NT2/D1 (cell line): ENCODE measurements around the gene SLC4A1.

Experiments used
- DNase-seq: peaks from one replicate; pipeline ENCODE4 v3.0.0-alpha.2; 2011; ENCODE audit warnings: low read depth, low spot score
- H3K27me3 ChIP-seq: 2 replicates; pipeline ENCODE4 v1.6.0; 2011; ENCODE audit warnings: mild to moderate bottlenecking; ENCODE audit not compliant: insufficient read length, insufficient read depth
- H3K36me3 ChIP-seq: 2 replicates; pipeline ENCODE4 v1.6.1; 2011; ENCODE audit warnings: mild to moderate bottlenecking, low read length, mixed read lengths; ENCODE audit not compliant: insufficient read depth, insufficient read length
- H3K4me1 ChIP-seq: 2 replicates; pipeline ENCODE4 v1.5.1; 2011; ENCODE audit not compliant: insufficient read depth, insufficient read length
- H3K4me3 ChIP-seq: 2 replicates; pipeline ENCODE4 v1.5.1; 2011; ENCODE audit warnings: low read depth; ENCODE audit not compliant: insufficient read length
- H3K9ac ChIP-seq: 2 replicates; pipeline ENCODE4 v1.6.0; 2011; ENCODE audit warnings: low read depth; ENCODE audit not compliant: insufficient read length
- H3K9me3 ChIP-seq: 2 replicates; pipeline ENCODE4 v1.5.1; 2011; ENCODE audit warnings: mild to moderate bottlenecking, low read length; ENCODE audit not compliant: insufficient read depth
- SUZ12 ChIP-seq: IDR thresholded peaks from 2 replicates; pipeline ENCODE4 v1.6.1; 2011; ENCODE audit not compliant: insufficient read length, insufficient read depth; ENCODE audit errors: extremely low read depth
- YY1 ChIP-seq: IDR thresholded peaks from 2 replicates; pipeline ENCODE4 v1.6.1; 2011; ENCODE audit not compliant: insufficient read length, insufficient read depth
- ZNF274 ChIP-seq: IDR thresholded peaks from 2 replicates; pipeline ENCODE4 v1.6.1; 2011; ENCODE audit warnings: mild to moderate bottlenecking, low read depth, low read length

The SLC4A1 gene

GRCh38 chr17:44282264-44282663 lies 14.3 kb upstream of the SLC4A1 start:
- H3K4me1 ChIP-seq = peaks cover 18% of the 10 kb centered on the region
- TF ChIP-seq YY1 (no peak), SUZ12 (no peak), ZNF274 (no peak)
- no peak for DNase-seq
- peaks cover 4% of the 10 kb centered on the region for H3K27me3 ChIP-seq
- no peaks in the 10 kb centered on the region for H3K36me3 ChIP-seq
- no peak overlapping the region for H3K9ac ChIP-seq
- no peaks in the 10 kb centered on the region for H3K9me3 ChIP-seq
- no peak overlapping the region for H3K4me3 ChIP-seq

GRCh38 chr17:44281570-44281969 lies 13.6 kb upstream of the SLC4A1 start:
- H3K9me3 ChIP-seq = no peaks in the 10 kb centered on the region
- H3K27me3 ChIP-seq = peaks cover 4% of the 10 kb centered on the region
- no peaks in the 10 kb centered on the region for H3K36me3 ChIP-seq
- peaks cover 18% of the 10 kb centered on the region for H3K4me1 ChIP-seq
- H3K4me3 ChIP-seq = no peak overlapping the region
- TF ChIP-seq ZNF274 = no peak
- TF ChIP-seq YY1 = no peak
- no peak for TF ChIP-seq SUZ12
- DNase-seq = no peak
- H3K9ac ChIP-seq = no peak overlapping the region

- peaks cover 4% of the 10 kb centered on the region for H3K27me3 ChIP-seq
- DNase-seq = no peak
- H3K4me1 ChIP-seq = peaks cover 18% of the 10 kb centered on the region
- H3K9me3 ChIP-seq = no peaks in the 10 kb centered on the region
- H3K4me3 ChIP-seq = no peak overlapping the region
- H3K9ac ChIP-seq = peak overlapping the region; percentile 53
- TF ChIP-seq YY1 = no peak
- TF ChIP-seq ZNF274 = no peak
- no peak for TF ChIP-seq SUZ12
- no peaks in the 10 kb centered on the region for H3K36me3 ChIP-seq
These were observed 12.5 kb upstream of the SLC4A1 start for GRCh38 chr17:44280392-44280937.

- no peak for DNase-seq
These were observed 11.9 kb upstream of the SLC4A1 start for GRCh38 chr17:44279666-44280391.

GRCh38 chr17:44279346-44279665 lies 11.4 kb upstream of the SLC4A1 start:
- H3K4me3 ChIP-seq = no peak overlapping the region
- H3K9ac ChIP-seq = no peak overlapping the region
- H3K36me3 ChIP-seq = no peaks in the 10 kb centered on the region
- DNase-seq = no peak
- H3K9me3 ChIP-seq = no peaks in the 10 kb centered on the region
- peaks cover 4% of the 10 kb centered on the region for H3K27me3 ChIP-seq
- peaks cover 18% of the 10 kb centered on the region for H3K4me1 ChIP-seq
- TF ChIP-seq SUZ12 (no peak), ZNF274 (no peak), YY1 (no peak)

More at GRCh38 chr17:44279666-44280391, 11.9 kb upstream of the SLC4A1 start:
- Histone ChIP-seq H3K9me3 (no peaks in the 10 kb centered on the region), H3K9ac (peak overlapping the region; percentile 53), H3K36me3 (no peaks in the 10 kb centered on the region), H3K4me3 (no peak overlapping the region), H3K27me3 (peaks cover 4% of the 10 kb centered on the region), H3K4me1 (peaks cover 18% of the 10 kb centered on the region)
- TF ChIP-seq ZNF274 = no peak
- no peak for TF ChIP-seq SUZ12
- no peak for TF ChIP-seq YY1

- TF ChIP-seq YY1 (no peak), ZNF274 (no peak), SUZ12 (no peak)
- no peak for DNase-seq
- H3K4me1 ChIP-seq = peaks cover 25% of the 10 kb centered on the region
- no peak overlapping the region for H3K9ac ChIP-seq
- H3K4me3 ChIP-seq = no peak overlapping the region
- peaks cover 4% of the 10 kb centered on the region for H3K27me3 ChIP-seq
- no peaks in the 10 kb centered on the region for H3K36me3 ChIP-seq
- no peaks in the 10 kb centered on the region for H3K9me3 ChIP-seq
These were observed 10.0 kb upstream of the SLC4A1 start for GRCh38 chr17:44277976-44278375.

GRCh38 chr17:44273607-44274006 lies 5.7 kb upstream of the SLC4A1 start:
- Histone ChIP-seq H3K36me3 (no peaks in the 10 kb centered on the region), H3K4me1 (peaks cover 18% of the 10 kb centered on the region), H3K9ac (no peak overlapping the region), H3K9me3 (no peaks in the 10 kb centered on the region), H3K27me3 (peaks cover 4% of the 10 kb centered on the region), H3K4me3 (no peak overlapping the region)
- TF ChIP-seq SUZ12 (no peak), YY1 (no peak), ZNF274 (no peak)
- DNase-seq = peak; percentile 5
